CD4-positive, alpha-beta T cell (primary cell): ENCODE data around the gene ROR1. TPM values are rescaled to one million over a fixed set of nuclear protein-coding genes. Genes with fewer than 3 reads are reported as not detected.

Source experiments
- ATAC-seq: fragments of 200-7000 bp; cut with Tn5 transposase; one replicate; pipeline ENCODE4 v1.10.0; 2022; ENCODE audit warnings: mild to moderate bottlenecking; ENCODE audit not compliant: poor library complexity
- CTCF ChIA-PET: fragments of 350-600 bp; sonication (Branson Sonifier 250); formaldehyde crosslinking; loops from one replicate; lab custom pipeline; 2021; ENCODE audit warnings: antibody characterized with exemption, inconsistent platforms; lab: Charles Lee
- POLR2A ChIA-PET: fragments of 350-600 bp; sonication (Branson Sonifier 250); formaldehyde crosslinking; loops from one replicate; lab custom pipeline; 2021; ENCODE audit warnings: antibody characterized with exemption, inconsistent platforms; lab: Charles Lee
- DNase-seq, 14 experiments: peaks; one replicate each; pipeline ENCODE4 v3.0.0-alpha.2; 2013 to 2020; ENCODE audit warnings: mixed read lengths in 2 of 14
- H3K27ac ChIP-seq, 2 donors: one replicate each; pipeline versions ENCODE4 v1.5.1 to v1.7.0; 2013; ENCODE audit warnings: low read length in 2 of 2, low read depth in 1 of 2, mild to moderate bottlenecking in 1 of 2
- H3K27me3 ChIP-seq, 2 experiments: 1 replicate in 1 of 2; 2 replicates in 1 of 2; pipeline versions ENCODE4 v1.6.1 to v1.7.0; 2013; ENCODE audit warnings: low read length in 2 of 2, control low read depth in 1 of 2, mild to moderate bottlenecking in 1 of 2, moderate library complexity in 1 of 2; ENCODE audit not compliant: insufficient read depth in 2 of 2, control insufficient read depth in 1 of 2
- H3K36me3 ChIP-seq: one replicate; pipeline ENCODE4 v1.6.1; 2013; ENCODE audit warnings: low read length, control low read depth; ENCODE audit not compliant: insufficient read depth
- H3K4me1 ChIP-seq: one replicate; pipeline ENCODE4 v1.6.1; 2013; ENCODE audit warnings: low read length, control low read depth; ENCODE audit not compliant: insufficient read depth
- H3K4me3 ChIP-seq: one replicate; pipeline ENCODE4 v1.5.1; 2013; ENCODE audit warnings: mild to moderate bottlenecking, low read length, moderate library complexity
- H3K9me3 ChIP-seq, 2 experiments: 1 replicate in 1 of 2; 2 replicates in 1 of 2; pipeline versions ENCODE4 v1.6.1 to v1.7.0; 2013; ENCODE audit warnings: low read length in 2 of 2, mild to moderate bottlenecking in 2 of 2, control low read depth in 1 of 2, moderate library complexity in 1 of 2; ENCODE audit not compliant: control insufficient read depth in 1 of 2, insufficient read depth in 1 of 2
- H3K27ac Mint-ChIP-seq: one replicate; pipeline ENCODE4 v1.8.0; 2020; ENCODE audit warnings: mixed read lengths
- H3K27me3 Mint-ChIP-seq: one replicate; pipeline ENCODE4 v1.8.0; 2021; ENCODE audit warnings: mixed read lengths
- H3K36me3 Mint-ChIP-seq: one replicate; pipeline ENCODE4 v1.8.0; 2021; ENCODE audit warnings: low read depth, mixed read lengths
- H3K4me1 Mint-ChIP-seq: one replicate; pipeline ENCODE4 v1.8.0; 2021; ENCODE audit warnings: low read depth, mixed read lengths
- H3K4me3 Mint-ChIP-seq: one replicate; pipeline ENCODE4 v1.8.0; 2020; ENCODE audit warnings: mild to moderate bottlenecking, mixed read lengths
- H3K9me3 Mint-ChIP-seq: one replicate; pipeline ENCODE4 v1.8.0; 2020; ENCODE audit warnings: mixed read lengths
- CTCF ChIP-seq: fragments of 200-600 bp; IDR thresholded peaks from one replicate; pipeline ENCODE4 v1.8.0; 2022; ENCODE audit warnings: antibody characterized with exemption, mild to moderate bottlenecking
- intact Hi-C, 2 experiments: fragments of 100-400 bp; cut with DNase I in 1 of 2; cut with micrococcal nuclease in 1 of 2; formaldehyde crosslinking; loops; one replicate each; pipeline versions ENCODE4 v1.15.1 to v1.9.0; 2023 to 2025; cut with DNase I, micrococcal nuclease
- total RNA-seq, 174 experiments: library from RNA in 2 of 174; stranded (reverse) in 2 of 174; gene quantifications; one replicate each; pipeline ENCODE4 v1.2.3 and lab custom pipeline; 2021 to 2026

The ROR1 gene
- total RNA-seq, 2 experiments from 2014 or later = not detected

DNA sequence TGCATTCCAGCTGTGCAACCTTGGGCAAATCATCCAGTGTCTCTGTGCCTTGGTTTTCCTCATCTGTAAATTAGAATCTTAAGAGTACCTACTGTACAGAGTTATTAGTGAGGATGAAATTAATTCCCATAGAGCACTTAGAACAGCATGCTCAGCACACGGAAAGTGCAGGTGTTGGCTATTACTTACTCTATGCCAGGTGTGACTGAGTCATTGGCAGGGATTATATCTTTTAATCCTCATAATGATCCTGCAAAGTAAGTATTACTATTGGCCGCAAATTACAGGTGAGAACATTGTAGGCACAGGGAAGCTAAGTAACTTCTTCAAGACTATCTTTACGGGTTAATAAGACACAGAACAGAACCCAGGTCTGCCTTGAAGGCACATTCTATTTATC, 423.3 kb downstream of the ROR1 start:
- no peaks in the 10 kb centered on the region for H3K36me3 ChIP-seq
- no peaks in the 10 kb centered on the region for H3K9me3 ChIP-seq
- ChIA-PET POLR2A (no interaction called here), CTCF (no interaction called here)
- no peak overlapping the region for H3K27ac ChIP-seq
- TF ChIP-seq CTCF = no peak
- intact Hi-C loops = no loop called here
- no peak overlapping the region for H3K4me3 ChIP-seq
- Mint-ChIP-seq H3K27me3 (no peaks in the 10 kb centered on the region), H3K36me3 (no peaks in the 10 kb centered on the region), H3K9me3 (no peaks in the 10 kb centered on the region), H3K27ac (no peak overlapping the region), H3K4me1 (no peaks in the 10 kb centered on the region), H3K4me3 (no peak overlapping the region)
- no peaks in the 10 kb centered on the region for H3K27me3 ChIP-seq
- ATAC-seq (no peak), DNase-seq (no peak)
- H3K4me1 ChIP-seq = no peaks in the 10 kb centered on the region

DNA sequence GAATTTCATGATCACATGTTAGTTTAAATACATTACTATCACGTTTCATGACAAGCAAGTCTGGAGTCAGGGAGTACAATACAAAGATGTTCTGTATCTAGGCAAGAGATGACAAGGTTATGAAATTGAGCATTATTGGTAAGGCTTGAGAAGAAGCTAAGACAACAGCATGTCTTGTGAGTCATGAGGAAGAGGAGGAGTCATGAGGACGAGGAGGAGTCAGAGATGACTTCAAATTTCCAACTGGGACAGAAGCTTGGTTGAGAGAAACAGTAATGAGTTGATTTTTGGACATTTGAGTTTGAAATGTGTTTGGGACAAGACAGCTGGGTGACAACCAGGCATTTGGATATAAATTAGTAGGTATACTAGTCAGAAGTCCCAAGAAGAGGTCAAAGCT, 425.3 kb downstream of the ROR1 start:
- Mint-ChIP-seq H3K4me3 (no peak overlapping the region), H3K27ac (no peak overlapping the region), H3K36me3 (no peaks in the 10 kb centered on the region), H3K9me3 (no peaks in the 10 kb centered on the region), H3K27me3 (peaks cover 5% of the 10 kb centered on the region), H3K4me1 (no peaks in the 10 kb centered on the region)
- no peaks in the 10 kb centered on the region for H3K4me1 ChIP-seq
- TF ChIP-seq CTCF = no peak
- no peaks in the 10 kb centered on the region for H3K27me3 ChIP-seq
- intact Hi-C loops = no loop called here
- no peak overlapping the region for H3K27ac ChIP-seq
- ChIA-PET POLR2A (no interaction called here), CTCF (no interaction called here)
- DNase-seq (no peak), ATAC-seq (no peak)
- H3K9me3 ChIP-seq = no peaks in the 10 kb centered on the region
- no peaks in the 10 kb centered on the region for H3K36me3 ChIP-seq
- no peak overlapping the region for H3K4me3 ChIP-seq

- Mint-ChIP-seq H3K4me1 (no peaks in the 10 kb centered on the region), H3K36me3 (no peaks in the 10 kb centered on the region), H3K9me3 (no peaks in the 10 kb centered on the region), H3K27ac (no peak overlapping the region), H3K4me3 (no peak overlapping the region), H3K27me3 (peaks cover 5% of the 10 kb centered on the region)
- Histone ChIP-seq H3K4me3 (no peak overlapping the region), H3K9me3 (no peaks in the 10 kb centered on the region), H3K27ac (no peak overlapping the region), H3K4me1 (no peaks in the 10 kb centered on the region), H3K36me3 (no peaks in the 10 kb centered on the region), H3K27me3 (no peaks in the 10 kb centered on the region)
- CTCF ChIA-PET = no interaction called here
- POLR2A ChIA-PET = no interaction called here
- DNase-seq (no peak), ATAC-seq (no peak)
- intact Hi-C loops = no loop called here
- TF ChIP-seq CTCF = no peak
Observed at GRCh38 chr1:64200064-64200463, 426.2 kb downstream of the ROR1 start.
